Colon (tissue), 2 donors: ENCODE measurements around the gene CLDN15.
A peak's percentile ranks its signal among the peaks of the same experiment; 100 is the strongest.
"Not testable (repeated sequence)": the region's sequence is repeated elsewhere in the genome, so short reads cannot be mapped to it uniquely, and the experiment has no call there.

Source experiments
- FAIRE-seq: peaks from 2 replicates; lab custom pipeline; 2012; peaks lifted over from hg19 to GRCh38; lab: Jason Lieb, UNC
- donor health status: control.
- donor health status: control.

The CLDN15 gene

GRCh38 chr7:101218236-101219125, 19.1 kb downstream of the CLDN15 start:
- no peak for FAIRE-seq

GRCh38 chr7:101217388-101218235, 20.0 kb downstream of the CLDN15 start, which contains the start of the genes PLOD3 and ZNHIT1:
Gene PLOD3, minus strand, starts transcription at chr7:101217581. Its CDS starts 307 bp downstream, at chr7:101217274.
Gene ZNHIT1, plus strand, starts transcription at chr7:101218165. Its CDS starts 31 bp downstream, at chr7:101218196.
- peak; percentile 21 for FAIRE-seq

- no peak for FAIRE-seq
Measured at GRCh38 chr7:101216860-101217387, 20.7 kb downstream of the CLDN15 start.

GRCh38 chr7:101216001-101216859, 21.4 kb downstream of the CLDN15 start:
- no peak for FAIRE-seq

GRCh38 chr7:101212014-101212413, 25.6 kb downstream of the CLDN15 start:
- FAIRE-seq, result no peak

GRCh38 chr7:101211501-101211900, 26.1 kb downstream of the CLDN15 start:
- no peak for FAIRE-seq

- no peak for FAIRE-seq
Measured at GRCh38 chr7:101210143-101210542, 27.5 kb downstream of the CLDN15 start.

- FAIRE-seq, result no peak
Measured at GRCh38 chr7:101208794-101209193, 28.8 kb downstream of the CLDN15 start.

- no peak for FAIRE-seq
Measured at GRCh38 chr7:101207459-101207858, 30.1 kb downstream of the CLDN15 start.

- FAIRE-seq, result no peak
Measured at GRCh38 chr7:101206665-101207042, 30.9 kb downstream of the CLDN15 start.

- FAIRE-seq, result no peak
Measured at GRCh38 chr7:101205901-101206664, 31.5 kb downstream of the CLDN15 start.

- FAIRE-seq, result not testable (repeated sequence)
Measured at GRCh38 chr7:101203740-101204738, 33.6 kb downstream of the CLDN15 start.

- no peak for FAIRE-seq
Measured at GRCh38 chr7:101202603-101202918, 35.0 kb downstream of the CLDN15 start.

GRCh38 chr7:101201695-101202602, 35.7 kb downstream of the CLDN15 start:
- no peak for FAIRE-seq

GRCh38 chr7:101200862-101201599, 36.6 kb downstream of the CLDN15 start, which contains the start of gene MOGAT3:
Gene MOGAT3, minus strand, starts transcription at chr7:101201036. Its CDS starts 182 bp downstream, at chr7:101200854.
- no peak for FAIRE-seq

GRCh38 chr7:101200504-101200861, 37.1 kb downstream of the CLDN15 start:
- no peak for FAIRE-seq

GRCh38 chr7:101199522-101199921, 38.1 kb downstream of the CLDN15 start:
- FAIRE-seq, result not testable (repeated sequence)

GRCh38 chr7:101198476-101198875, 39.1 kb downstream of the CLDN15 start:
- no peak for FAIRE-seq
